K562 (cell line): ENCODE results near the gene ORM1. TPM values are rescaled to one million over a fixed set of nuclear protein-coding genes. Genes with fewer than 3 reads are reported as not detected.

ENCODE experiments used
- REST ChIP-seq, 2 experiments: fragments of 450-650 bp; formaldehyde crosslinking in 1 of 2; IDR thresholded peaks; 2 replicates each; pipeline versions ENCODE4 v1.4.0 to v1.6.1; 2014 to 2020; ENCODE audit warnings: mild to moderate bottlenecking in 2 of 2, borderline replicate concordance in 1 of 2, low read depth in 1 of 2
- SAP30 ChIP-seq: fragments of 200-600 bp; sonication (generic); IDR thresholded peaks from 2 replicates; pipeline ENCODE4 v1.6.1; 2012; ENCODE audit warnings: borderline replicate concordance, low read depth, mild to moderate bottlenecking, moderate library complexity, low read length, control low read depth, inconsistent platforms; ENCODE audit not compliant: insufficient read depth, poor library complexity, severe bottlenecking
- TEAD2 ChIP-seq: fragments of 450-650 bp; IDR thresholded peaks from 2 replicates; pipeline ENCODE4 v1.6.1; 2016; ENCODE audit warnings: missing genetic modification characterization, control low read depth, missing compliant biosample characterization
- polyA plus RNA-seq, 8 experiments: library from polyadenylated mRNA; depleted of rRNA in 4 of 8; stranded (reverse) in 5 of 8; unstranded in 3 of 8; fragments of >200 nt; fragmentation: Nextera tagmentation in 2 of 8; fragmentation: Illumina TruSeq in 1 of 8; extraction: Ambion mirVana in 2 of 8; extraction: Trizol in 1 of 8; gene quantifications; 2 replicates each; pipeline versions ENCODE4 v1.2.1 to v1.2.3, GENCODE V29; 2011 to 2014; ENCODE audit warnings: inconsistent platforms in 1 of 8, missing spikeins in 1 of 8
- total RNA-seq, 7 experiments: library from RNA; depleted of rRNA in 6 of 7; stranded (reverse); fragments of >200 nt in 6 of 7; fragmentation: Illumina TruSeq in 2 of 7; extraction: Trizol in 2 of 7; gene quantifications; 2 replicates each; pipeline versions ENCODE4 v1.2.1 to v1.2.3, GENCODE V29; 2011 to 2021; ENCODE audit warnings: low replicate concordance in 1 of 7

The ORM1 gene
- total and polyA plus RNA-seq, 9 of the 15 experiments (the other 6 are each of a cell fraction or from before 2014, with no cell fraction given), result 2.9 TPM; not detected in 8

GRCh38 chr9:114278881-114279570 lies 43.9 kb upstream of the ORM1 start (continued):
- TF ChIP-seq REST (IDR thresholded peaks at IDR 0.05; ENCODE audit: borderline replicate concordance), result no peak
- no peak for TF ChIP-seq REST (CRISPR knock-in tag; IDR thresholded peaks at IDR 0.05; ENCODE audit: low read depth)
- TF ChIP-seq SAP30, result no peak
- no peak for TF ChIP-seq TEAD2 (tag)
